ENCODE data around the gene KCNIP3.

Gene KCNIP3

DNA sequence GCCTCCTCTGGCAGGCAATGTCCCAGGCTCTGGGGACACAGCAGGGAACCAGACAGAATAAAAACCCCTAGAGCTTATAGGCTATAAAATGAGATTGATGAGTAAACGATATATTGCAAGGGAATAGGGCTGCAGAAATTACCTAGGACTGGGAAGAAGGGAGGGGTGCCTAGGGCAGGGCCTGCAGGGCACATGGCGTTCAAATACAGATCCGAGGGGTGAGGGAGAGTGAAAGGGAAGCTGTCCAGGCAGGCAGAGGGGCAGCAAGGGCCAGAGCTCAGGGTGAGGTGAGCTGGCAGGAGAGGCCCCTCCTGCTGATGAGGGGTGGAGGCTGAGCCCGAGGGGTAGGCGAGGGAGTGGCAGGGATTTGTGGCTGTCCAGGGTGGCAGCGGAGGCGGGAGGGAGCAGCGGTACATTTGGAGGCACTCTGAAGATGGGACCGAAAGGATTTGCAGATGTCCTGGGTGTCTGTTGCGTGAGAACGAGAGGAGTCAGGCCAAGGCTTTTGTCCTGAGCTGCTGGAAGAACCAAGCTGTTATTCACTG, 33.7 kb downstream of the KCNIP3 start:
- Histone ChIP-seq H3K27me3 (no peaks in the 10 kb centered on the region), H3K4me3 (ENCODE audit: low read depth, low read length) (no peak overlapping the region), H3K36me3 (no peaks in the 10 kb centered on the region), H3K4me1 (no peaks in the 10 kb centered on the region), H3K9me3 (no peaks in the 10 kb centered on the region)
- TF ChIP-seq, protein P1, sequence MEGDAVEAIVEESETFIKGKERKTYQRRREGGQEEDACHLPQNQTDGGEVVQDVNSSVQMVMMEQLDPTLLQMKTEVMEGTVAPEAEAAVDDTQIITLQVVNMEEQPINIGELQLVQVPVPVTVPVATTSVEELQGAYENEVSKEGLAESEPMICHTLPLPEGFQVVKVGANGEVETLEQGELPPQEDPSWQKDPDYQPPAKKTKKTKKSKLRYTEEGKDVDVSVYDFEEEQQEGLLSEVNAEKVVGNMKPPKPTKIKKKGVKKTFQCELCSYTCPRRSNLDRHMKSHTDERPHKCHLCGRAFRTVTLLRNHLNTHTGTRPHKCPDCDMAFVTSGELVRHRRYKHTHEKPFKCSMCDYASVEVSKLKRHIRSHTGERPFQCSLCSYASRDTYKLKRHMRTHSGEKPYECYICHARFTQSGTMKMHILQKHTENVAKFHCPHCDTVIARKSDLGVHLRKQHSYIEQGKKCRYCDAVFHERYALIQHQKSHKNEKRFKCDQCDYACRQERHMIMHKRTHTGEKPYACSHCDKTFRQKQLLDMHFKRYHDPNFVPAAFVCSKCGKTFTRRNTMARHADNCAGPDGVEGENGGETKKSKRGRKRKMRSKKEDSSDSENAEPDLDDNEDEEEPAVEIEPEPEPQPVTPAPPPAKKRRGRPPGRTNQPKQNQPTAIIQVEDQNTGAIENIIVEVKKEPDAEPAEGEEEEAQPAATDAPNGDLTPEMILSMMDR (IDR thresholded peaks at IDR 0.05; ENCODE audit: low read depth, low read length) = no peak
- no peak for DNase-seq

DNA sequence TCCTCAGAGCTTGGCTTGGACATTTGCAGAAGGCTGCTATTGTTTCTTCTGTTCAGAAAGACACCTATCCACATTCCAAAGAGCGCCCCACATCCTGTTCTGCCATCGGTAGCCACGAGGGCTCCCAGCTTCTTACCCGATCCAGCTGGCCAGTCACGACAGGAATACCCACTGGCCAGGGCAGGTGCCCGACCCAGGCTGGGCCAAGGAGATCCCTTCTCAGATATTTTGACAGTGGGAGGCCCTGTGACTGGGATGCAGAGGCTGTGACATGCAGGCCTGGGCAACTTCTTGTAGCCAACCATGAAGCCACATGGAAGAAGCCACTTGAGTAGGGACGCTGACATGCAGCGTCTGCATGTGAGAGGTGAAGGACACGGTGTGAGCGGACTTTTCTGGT, 34.5 kb downstream of the KCNIP3 start:
- Histone ChIP-seq H3K9me3 (no peaks in the 10 kb centered on the region), H3K36me3 (no peaks in the 10 kb centered on the region), H3K4me3 (ENCODE audit: low read depth, low read length) (no peak overlapping the region), H3K27me3 (no peaks in the 10 kb centered on the region), H3K4me1 (no peaks in the 10 kb centered on the region)
- TF ChIP-seq, protein P1 (IDR thresholded peaks at IDR 0.05; ENCODE audit: low read depth, low read length) = no peak
- no peak for DNase-seq

DNA sequence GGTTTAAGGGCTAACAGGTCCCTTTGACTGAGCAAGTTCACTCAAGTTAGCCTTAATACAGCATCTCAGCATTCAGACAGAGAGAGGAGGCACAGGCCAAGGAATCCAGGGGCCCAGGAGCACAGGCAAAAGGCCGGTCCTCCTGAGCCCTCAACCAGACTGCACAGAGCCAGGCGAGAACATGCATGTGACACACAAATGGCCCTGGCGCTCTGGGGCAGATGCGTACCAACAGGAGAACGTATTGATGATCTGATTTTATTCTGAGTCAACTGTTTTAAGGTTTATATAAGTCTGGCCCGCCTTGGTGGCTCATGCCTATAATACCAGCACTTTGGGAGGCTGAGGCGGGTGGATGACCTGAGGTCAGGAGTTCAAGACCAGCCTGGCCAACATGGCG, 34.9 kb downstream of the KCNIP3 start:
- H3K4me1 ChIP-seq = no peaks in the 10 kb centered on the region
- H3K36me3 ChIP-seq = no peaks in the 10 kb centered on the region
- no peaks in the 10 kb centered on the region for H3K27me3 ChIP-seq
- no peaks in the 10 kb centered on the region for H3K9me3 ChIP-seq
- TF ChIP-seq, protein P1 (IDR thresholded peaks at IDR 0.05; ENCODE audit: low read depth, low read length) = no peak
- DNase-seq = no peak
- H3K4me3 ChIP-seq (ENCODE audit: low read depth, low read length) = no peak overlapping the region

DNA sequence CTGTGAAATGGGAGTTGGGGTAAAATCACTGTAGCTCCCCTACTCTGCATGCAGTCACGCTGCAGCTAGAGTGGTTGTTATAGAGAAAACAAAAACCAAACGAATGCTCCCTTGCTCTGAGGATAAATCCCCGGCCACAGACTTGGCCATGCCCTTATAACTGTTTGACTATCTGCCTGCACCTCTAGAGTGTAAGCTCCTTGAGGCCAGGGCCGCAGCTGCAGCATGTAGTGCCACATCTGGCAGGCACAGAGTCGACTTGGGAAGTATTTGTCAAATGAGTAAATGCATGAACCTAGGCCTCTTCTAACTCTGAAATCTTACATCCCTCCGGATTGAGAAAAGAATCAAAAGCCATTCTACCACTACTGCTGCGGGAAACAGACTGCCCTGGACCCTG, 35.9 kb downstream of the KCNIP3 start:
- Histone ChIP-seq H3K27me3 (no peaks in the 10 kb centered on the region), H3K4me1 (no peaks in the 10 kb centered on the region), H3K36me3 (no peaks in the 10 kb centered on the region), H3K4me3 (ENCODE audit: low read depth, low read length) (no peak overlapping the region), H3K9me3 (no peaks in the 10 kb centered on the region)
- no peak for DNase-seq
- TF ChIP-seq, protein P1 (IDR thresholded peaks at IDR 0.05; ENCODE audit: low read depth, low read length) = no peak

DNA sequence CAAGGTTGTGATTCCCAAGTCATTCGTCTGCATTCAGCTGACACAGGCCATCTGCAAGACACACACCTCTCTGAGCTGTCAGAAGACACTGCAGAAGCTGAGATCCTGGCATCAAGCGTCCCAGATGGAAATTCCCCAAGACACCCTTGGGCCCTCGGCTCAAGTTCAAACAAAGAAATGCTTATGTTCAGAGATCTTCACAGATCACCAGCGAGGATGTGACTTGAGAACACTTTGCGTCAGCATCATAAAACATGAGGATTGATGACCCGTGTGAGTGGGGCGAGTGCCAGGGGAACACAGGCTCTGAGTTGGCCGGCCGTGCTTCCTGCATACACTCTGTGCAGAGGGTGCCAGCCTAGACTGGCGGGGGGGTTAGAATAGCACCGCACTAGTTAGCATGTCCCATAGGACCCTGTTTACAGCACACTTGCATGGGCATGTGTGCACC, 36.8 kb downstream of the KCNIP3 start:
- Histone ChIP-seq H3K36me3 (no peaks in the 10 kb centered on the region), H3K9me3 (no peaks in the 10 kb centered on the region), H3K4me1 (no peaks in the 10 kb centered on the region), H3K4me3 (ENCODE audit: low read depth, low read length) (no peak overlapping the region), H3K27me3 (no peaks in the 10 kb centered on the region)
- no peak for DNase-seq
- TF ChIP-seq, protein P1 (IDR thresholded peaks at IDR 0.05; ENCODE audit: low read depth, low read length) = no peak

DNA sequence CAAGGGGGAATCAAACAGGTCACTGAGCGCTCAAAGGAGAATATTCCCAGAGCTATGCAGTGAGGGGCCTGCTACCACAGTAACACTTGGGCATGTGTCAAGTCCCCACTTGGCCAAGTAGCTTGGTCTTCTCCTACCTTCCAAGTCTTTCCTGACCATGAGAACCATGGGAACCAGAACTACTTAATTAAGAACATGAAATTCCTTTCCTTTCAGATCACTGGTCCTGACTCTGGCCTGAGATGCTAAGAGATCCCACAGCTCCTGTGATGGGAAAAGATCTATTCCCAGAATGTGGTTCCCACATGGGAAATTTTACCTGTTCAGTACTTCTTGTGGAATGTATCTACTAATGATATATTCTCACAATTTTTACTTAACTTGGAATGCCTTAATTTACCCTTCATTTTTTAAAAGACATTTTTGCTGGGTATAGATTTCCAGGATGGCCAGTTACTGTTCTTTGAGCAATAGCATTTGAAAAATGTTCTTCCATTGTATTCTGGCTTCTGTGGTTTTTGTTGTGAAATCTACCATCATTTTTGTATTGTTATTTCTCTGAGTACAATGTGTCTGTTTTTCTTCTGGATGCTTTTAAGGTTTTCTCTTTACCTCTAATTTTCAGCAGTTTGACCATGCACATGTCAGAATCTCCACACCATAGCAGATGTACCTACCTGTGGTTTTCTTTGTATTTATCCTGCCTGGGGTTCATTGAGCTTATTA, 37.9 kb downstream of the KCNIP3 start:
- Histone ChIP-seq H3K36me3 (no peaks in the 10 kb centered on the region), H3K4me3 (ENCODE audit: low read depth, low read length) (no peak overlapping the region), H3K4me1 (no peaks in the 10 kb centered on the region), H3K9me3 (no peaks in the 10 kb centered on the region), H3K27me3 (no peaks in the 10 kb centered on the region)
- TF ChIP-seq, protein P1 (IDR thresholded peaks at IDR 0.05; ENCODE audit: low read depth, low read length) = no peak
- DNase-seq = no peak

Data from BE2C (cell line).